ENCODE measurements around the gene CSH2. TPM values are rescaled to one million over a fixed set of nuclear protein-coding genes. Genes with fewer than 3 reads are reported as not detected.

Gene CSH2
- polyA plus RNA-seq, 5 donors: 0.88 to 5.8 TPM; not detected in 3

Other genes with a start within 250 kb of the CSH2 start
- gene LIMD2, start 173.6 kb downstream of the CSH2 start, polyA plus RNA-seq (ENCODE audit: insufficient read depth in 1 of 5, insufficient read length in 5 of 5, low replicate concordance in 1 of 5): 10 to 100 TPM; 26.0 to 49.7 (median 33.7) TPM
- gene STRADA, start 131.9 kb downstream of the CSH2 start, polyA plus RNA-seq (ENCODE audit: insufficient read depth in 1 of 5, insufficient read length in 5 of 5, low replicate concordance in 1 of 5): 10 to 100 TPM; 66.2 to 89.5 (median 75.1) TPM
- gene CCDC47, start 100.1 kb downstream of the CSH2 start, polyA plus RNA-seq (ENCODE audit: insufficient read depth in 1 of 5, insufficient read length in 5 of 5, low replicate concordance in 1 of 5): 100 to 1,000 TPM in 1 of 5 donors, 10 to 100 TPM in 4; 79.7 to 107 (median 85.9) TPM
- 100 to 1,000 TPM; 169 to 235 (median 228) TPM for gene DDX42, start 99.5 kb downstream of the CSH2 start, polyA plus RNA-seq (ENCODE audit: insufficient read depth in 1 of 5, insufficient read length in 5 of 5, low replicate concordance in 1 of 5)
- gene PSMC5, start 46.2 kb downstream of the CSH2 start, polyA plus RNA-seq (ENCODE audit: insufficient read depth in 1 of 5, insufficient read length in 5 of 5, low replicate concordance in 1 of 5): 100 to 1,000 TPM; 130 to 146 (median 142) TPM
- gene FTSJ3, start 46.0 kb downstream of the CSH2 start, polyA plus RNA-seq (ENCODE audit: insufficient read depth in 1 of 5, insufficient read length in 5 of 5, low replicate concordance in 1 of 5): 10 to 100 TPM; 48.7 to 81.2 (median 70.0) TPM
- 100 to 1,000 TPM; 111 to 147 (median 133) TPM for gene SMARCD2, start 31.0 kb downstream of the CSH2 start, polyA plus RNA-seq (ENCODE audit: insufficient read depth in 1 of 5, insufficient read length in 5 of 5, low replicate concordance in 1 of 5)
- gene GH2, start 8.3 kb upstream of the CSH2 start, polyA plus RNA-seq (ENCODE audit: insufficient read depth in 1 of 5, insufficient read length in 5 of 5, low replicate concordance in 1 of 5): not detected
- 1 to 10 TPM in 2 of 5 donors, under 1 TPM in 3; 0.32 to 9.5 (median 0.57) TPM for gene CSH1, start 22.9 kb upstream of the CSH2 start, polyA plus RNA-seq (ENCODE audit: insufficient read depth in 1 of 5, insufficient read length in 5 of 5, low replicate concordance in 1 of 5)
- under 1 TPM in 1 of 5 donors, not detected in 4; 0.74 TPM for gene CSHL1, start 37.6 kb upstream of the CSH2 start, polyA plus RNA-seq (ENCODE audit: insufficient read depth in 1 of 5, insufficient read length in 5 of 5, low replicate concordance in 1 of 5)
- gene GH1, start 45.2 kb upstream of the CSH2 start, polyA plus RNA-seq (ENCODE audit: insufficient read depth in 1 of 5, insufficient read length in 5 of 5, low replicate concordance in 1 of 5): not detected
- gene CD79B, start 58.7 kb upstream of the CSH2 start, polyA plus RNA-seq (ENCODE audit: insufficient read depth in 1 of 5, insufficient read length in 5 of 5, low replicate concordance in 1 of 5): 1 to 10 TPM; 1.0 to 4.2 (median 1.9) TPM
- 1 to 10 TPM in 2 of 5 donors, under 1 TPM in 3; 0.36 to 2.2 (median 0.63) TPM for gene SCN4A, start 99.2 kb upstream of the CSH2 start, polyA plus RNA-seq (ENCODE audit: insufficient read depth in 1 of 5, insufficient read length in 5 of 5, low replicate concordance in 1 of 5)
- 1 to 10 TPM; 4.5 to 8.9 (median 6.8) TPM for gene PRR29, start 124.7 kb upstream of the CSH2 start, polyA plus RNA-seq (ENCODE audit: insufficient read depth in 1 of 5, insufficient read length in 5 of 5, low replicate concordance in 1 of 5)
- gene ICAM2, start 147.0 kb upstream of the CSH2 start, polyA plus RNA-seq (ENCODE audit: insufficient read depth in 1 of 5, insufficient read length in 5 of 5, low replicate concordance in 1 of 5): 10 to 100 TPM; 43.5 to 50.7 (median 46.8) TPM